ENCODE results near the gene ZNF783. TPM values are rescaled to one million over a fixed set of nuclear protein-coding genes. Genes with fewer than 3 reads are reported as not detected.

The ZNF783 gene
- total RNA-seq, 4 donors from 2014 or later = 9.9 to 20.8 (median 14.4) TPM

DNA sequence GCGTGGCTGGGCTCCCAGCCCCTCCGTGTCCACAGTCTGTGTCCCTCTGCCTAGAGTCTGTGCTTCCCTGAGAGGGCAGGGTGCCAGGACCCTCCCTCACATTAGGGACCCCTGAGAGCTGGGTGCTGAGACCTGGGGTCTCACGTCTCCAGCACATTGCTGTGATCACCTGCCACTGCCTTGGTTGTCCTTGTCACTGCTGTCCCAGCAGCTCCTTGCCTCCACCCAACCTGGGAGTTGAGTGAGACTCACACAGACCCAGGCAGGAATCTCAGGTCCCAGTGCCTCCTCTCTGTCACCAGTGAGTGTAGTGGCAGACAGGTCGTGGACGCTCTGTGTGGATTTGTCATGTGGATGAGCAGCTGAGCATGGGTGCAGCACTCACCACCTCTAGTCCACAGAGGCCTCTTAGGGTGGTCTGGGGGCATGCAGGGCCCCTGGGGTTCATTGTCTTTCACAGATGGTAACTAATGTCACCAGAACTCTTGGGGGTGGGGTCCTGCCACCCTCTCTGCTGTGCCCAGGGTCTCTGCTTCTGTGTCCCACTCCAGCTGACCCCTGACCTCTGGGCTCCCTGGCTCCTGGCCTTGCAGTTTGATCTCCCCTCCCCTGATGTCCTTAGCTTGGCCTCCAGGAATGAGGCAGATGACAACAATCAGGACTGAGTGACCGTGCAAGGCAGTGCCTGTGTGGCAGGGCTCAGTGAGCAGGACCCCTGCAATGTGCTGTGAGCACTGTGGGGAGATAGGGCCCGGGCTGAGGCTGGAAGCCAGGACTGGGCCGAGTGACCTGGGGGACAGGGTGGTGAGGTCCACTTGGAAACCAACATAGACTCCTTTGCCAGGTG lies 18.9 kb downstream of the ZNF783 start:
- WGBS = 94% methylated on average over 7 of the region's 8 CpGs
- DNase-seq (ENCODE audit: low spot score in 2 of 2) = no peak
- TF ChIP-seq POLR2A (IDR thresholded peaks at IDR 0.05) (no peak), EP300 (IDR thresholded peaks at IDR 0.05) (no peak), POLR2AphosphoS5 (IDR thresholded peaks at IDR 0.05) (no peak)
- TF ChIP-seq, protein P1, sequence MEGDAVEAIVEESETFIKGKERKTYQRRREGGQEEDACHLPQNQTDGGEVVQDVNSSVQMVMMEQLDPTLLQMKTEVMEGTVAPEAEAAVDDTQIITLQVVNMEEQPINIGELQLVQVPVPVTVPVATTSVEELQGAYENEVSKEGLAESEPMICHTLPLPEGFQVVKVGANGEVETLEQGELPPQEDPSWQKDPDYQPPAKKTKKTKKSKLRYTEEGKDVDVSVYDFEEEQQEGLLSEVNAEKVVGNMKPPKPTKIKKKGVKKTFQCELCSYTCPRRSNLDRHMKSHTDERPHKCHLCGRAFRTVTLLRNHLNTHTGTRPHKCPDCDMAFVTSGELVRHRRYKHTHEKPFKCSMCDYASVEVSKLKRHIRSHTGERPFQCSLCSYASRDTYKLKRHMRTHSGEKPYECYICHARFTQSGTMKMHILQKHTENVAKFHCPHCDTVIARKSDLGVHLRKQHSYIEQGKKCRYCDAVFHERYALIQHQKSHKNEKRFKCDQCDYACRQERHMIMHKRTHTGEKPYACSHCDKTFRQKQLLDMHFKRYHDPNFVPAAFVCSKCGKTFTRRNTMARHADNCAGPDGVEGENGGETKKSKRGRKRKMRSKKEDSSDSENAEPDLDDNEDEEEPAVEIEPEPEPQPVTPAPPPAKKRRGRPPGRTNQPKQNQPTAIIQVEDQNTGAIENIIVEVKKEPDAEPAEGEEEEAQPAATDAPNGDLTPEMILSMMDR (IDR thresholded peaks at IDR 0.05) = no peak
- Histone ChIP-seq H3K27me3 (no peaks in the 10 kb centered on the region), H3K4me3 (no peak overlapping the region), H3K27ac (no peak overlapping the region), H3K9me3 (no peaks in the 10 kb centered on the region), H3K4me1 (peaks cover 16% of the 10 kb centered on the region), H3K36me3 (peaks cover 49% of the 10 kb centered on the region)

DNA sequence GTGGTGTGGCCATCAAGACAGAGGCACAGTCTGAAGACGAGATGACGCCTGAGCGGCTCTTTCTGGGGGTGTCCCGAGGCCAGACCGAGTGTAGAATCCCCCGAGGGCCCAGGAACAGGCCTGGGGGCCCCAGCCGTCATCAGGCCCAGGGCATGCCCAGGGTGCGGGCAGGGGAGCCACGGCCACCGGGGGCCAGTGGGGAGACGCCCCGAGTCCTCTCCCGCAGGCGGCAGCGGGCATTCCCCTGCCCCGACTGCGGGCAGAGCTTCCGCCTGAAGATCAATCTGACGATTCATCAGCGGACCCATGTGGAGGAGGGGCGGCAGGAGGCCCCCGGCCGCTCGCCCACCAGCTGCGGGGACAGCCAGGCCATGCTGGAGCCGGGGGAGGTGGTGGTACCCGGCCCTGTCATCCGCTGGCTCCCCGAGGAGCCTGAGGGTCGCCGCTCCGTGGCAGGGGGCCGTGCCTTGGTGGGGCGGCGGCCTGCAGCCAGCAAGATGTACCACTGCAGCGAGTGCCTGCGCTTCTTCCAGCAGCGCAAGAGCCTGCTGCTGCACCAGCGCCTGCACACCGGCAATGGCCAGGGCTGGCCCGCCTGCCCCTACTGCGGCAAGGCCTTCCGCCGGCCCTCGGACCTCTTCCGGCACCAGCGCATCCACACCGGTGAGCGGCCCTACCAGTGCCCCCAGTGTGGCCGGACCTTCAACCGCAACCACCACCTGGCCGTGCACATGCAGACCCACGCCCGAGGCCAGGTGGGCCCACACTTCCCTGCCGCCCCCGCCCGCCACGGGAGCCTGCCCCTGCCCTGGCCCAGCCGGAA lies 19.7 kb downstream of the ZNF783 start:
- no peaks in the 10 kb centered on the region for H3K9me3 ChIP-seq
- WGBS = 86% methylated on average over 10 of the region's 59 CpGs
- H3K27me3 ChIP-seq = no peaks in the 10 kb centered on the region
- peaks cover 17% of the 10 kb centered on the region for H3K4me1 ChIP-seq
- DNase-seq (ENCODE audit: low spot score in 2 of 2) = no peak
- no peak overlapping the region for H3K4me3 ChIP-seq
- TF ChIP-seq POLR2AphosphoS5 (IDR thresholded peaks at IDR 0.05) (no peak), POLR2A (IDR thresholded peaks at IDR 0.05) (no peak), EP300 (IDR thresholded peaks at IDR 0.05) (no peak)
- TF ChIP-seq, protein P1 (IDR thresholded peaks at IDR 0.05) = no peak
- no peak overlapping the region for H3K27ac ChIP-seq
- peaks cover 47% of the 10 kb centered on the region for H3K36me3 ChIP-seq

DNA sequence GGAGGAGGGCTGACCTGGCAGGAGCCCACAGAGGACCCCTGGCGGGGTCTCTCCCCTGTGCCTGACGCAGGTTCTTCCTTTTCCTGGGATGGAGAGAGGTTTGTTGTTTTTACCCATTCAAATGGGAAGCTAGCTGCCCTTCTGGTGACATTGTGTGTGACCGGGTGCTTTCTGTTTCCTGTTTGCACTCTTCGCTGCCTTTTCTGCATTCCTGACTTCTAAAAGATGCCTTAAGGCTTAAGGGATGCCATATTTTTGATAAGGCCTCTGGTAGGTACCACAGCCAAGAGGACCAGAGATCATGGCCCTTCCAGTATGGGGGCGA lies 20.3 kb downstream of the ZNF783 start:
- Histone ChIP-seq H3K36me3 (peaks cover 43% of the 10 kb centered on the region), H3K4me3 (no peak overlapping the region), H3K4me1 (peaks cover 17% of the 10 kb centered on the region), H3K9me3 (no peaks in the 10 kb centered on the region), H3K27me3 (no peaks in the 10 kb centered on the region), H3K27ac (no peak overlapping the region)
- no peak for TF ChIP-seq POLR2AphosphoS5 (IDR thresholded peaks at IDR 0.05)
- no peak for TF ChIP-seq POLR2A (IDR thresholded peaks at IDR 0.05)
- TF ChIP-seq, protein P1 (IDR thresholded peaks at IDR 0.05) = no peak
- no peak for TF ChIP-seq EP300 (IDR thresholded peaks at IDR 0.05)
- no peak for DNase-seq (ENCODE audit: low spot score in 2 of 2)
- WGBS = 90% methylated on average over 5 of the region's 5 CpGs

DNA sequence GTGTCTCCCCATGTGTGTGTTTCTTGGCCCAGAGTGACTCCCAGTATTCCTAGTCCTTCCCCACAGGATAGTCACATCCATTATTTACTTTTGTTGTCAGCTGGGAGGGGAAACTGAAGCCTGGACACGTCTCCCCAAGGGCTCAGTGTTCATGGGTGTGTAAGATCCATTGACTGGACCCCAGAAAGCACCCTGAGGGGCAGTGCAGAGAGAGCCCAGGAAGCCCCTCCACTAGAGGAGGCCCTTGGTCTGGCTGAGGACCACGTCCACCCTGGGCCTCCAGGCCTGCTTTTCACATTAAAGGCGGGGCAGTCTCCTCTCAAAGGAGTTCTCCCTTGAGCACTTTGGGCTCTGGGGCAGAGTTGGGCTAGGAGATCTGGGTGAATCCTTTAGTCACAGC lies 21.3 kb downstream of the ZNF783 start:
- H3K4me1 ChIP-seq = peaks cover 17% of the 10 kb centered on the region
- H3K36me3 ChIP-seq = peaks cover 41% of the 10 kb centered on the region
- TF ChIP-seq POLR2A (IDR thresholded peaks at IDR 0.05) = no peak
- TF ChIP-seq POLR2AphosphoS5 (IDR thresholded peaks at IDR 0.05) = no peak
- TF ChIP-seq, protein P1 (IDR thresholded peaks at IDR 0.05) = no peak
- TF ChIP-seq EP300 (IDR thresholded peaks at IDR 0.05) = no peak
- H3K9me3 ChIP-seq = no peaks in the 10 kb centered on the region
- 89% methylated on average over 3 of the region's 3 CpGs for WGBS
- H3K4me3 ChIP-seq = no peak overlapping the region
- H3K27me3 ChIP-seq = no peaks in the 10 kb centered on the region
- no peak overlapping the region for H3K27ac ChIP-seq
- no peak for DNase-seq (ENCODE audit: low spot score in 2 of 2)

DNA sequence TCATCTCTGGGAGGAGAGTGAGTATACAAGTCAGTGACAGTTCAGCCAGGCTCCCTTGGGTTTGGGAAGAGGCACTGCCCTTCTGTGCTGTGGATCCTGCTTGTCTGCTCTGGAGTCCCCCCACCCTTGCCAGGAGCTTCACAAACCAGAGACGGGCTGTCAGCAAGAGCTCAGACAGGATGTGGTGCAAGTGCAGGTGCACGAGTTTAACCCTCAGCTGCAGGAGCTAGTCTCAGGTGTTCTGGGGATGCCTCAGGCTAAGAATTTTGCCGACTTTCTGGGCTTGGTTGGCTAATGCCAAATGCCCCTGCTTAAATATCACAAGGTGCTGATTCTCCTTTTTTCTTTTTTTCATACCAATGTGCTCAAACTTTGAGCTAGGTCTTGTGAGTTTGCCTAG lies 22.3 kb downstream of the ZNF783 start:
- peaks cover 17% of the 10 kb centered on the region for H3K4me1 ChIP-seq
- WGBS = 45% methylated on average over 3 of the region's 3 CpGs
- peaks cover 36% of the 10 kb centered on the region for H3K36me3 ChIP-seq
- H3K27me3 ChIP-seq = no peaks in the 10 kb centered on the region
- DNase-seq (ENCODE audit: low spot score in 2 of 2) = no peak
- no peak overlapping the region for H3K4me3 ChIP-seq
- no peaks in the 10 kb centered on the region for H3K9me3 ChIP-seq
- TF ChIP-seq, protein P1 (IDR thresholded peaks at IDR 0.05) = no peak
- TF ChIP-seq EP300 (IDR thresholded peaks at IDR 0.05) = no peak
- no peak for TF ChIP-seq POLR2A (IDR thresholded peaks at IDR 0.05)
- no peak for TF ChIP-seq POLR2AphosphoS5 (IDR thresholded peaks at IDR 0.05)
- no peak overlapping the region for H3K27ac ChIP-seq

Data from suprapubic skin (tissue), 4 donors.